Glutamatergic neuron (in vitro differentiated cells): ENCODE data around the gene KLHDC4. TPM values are rescaled to one million over a fixed set of nuclear protein-coding genes. Genes with fewer than 3 reads are reported as not detected.

Source experiments
- DNase-seq: peaks from one replicate; pipeline ENCODE4 v3.0.0; 2022
- H3K27ac Mint-ChIP-seq: one replicate; pipeline ENCODE4 v1.8.0; 2020; ENCODE audit warnings: mild to moderate bottlenecking, mixed read lengths, inconsistent platforms; ENCODE audit not compliant: unreplicated experiment
- H3K27me3 Mint-ChIP-seq: one replicate; pipeline ENCODE4 v1.8.0; 2020; ENCODE audit warnings: mild to moderate bottlenecking, moderate library complexity, mixed read lengths, inconsistent platforms; ENCODE audit not compliant: unreplicated experiment
- H3K36me3 Mint-ChIP-seq: one replicate; pipeline ENCODE4 v1.8.0; 2020; ENCODE audit warnings: mild to moderate bottlenecking, mixed read lengths, inconsistent platforms; ENCODE audit not compliant: unreplicated experiment
- H3K4me1 Mint-ChIP-seq: one replicate; pipeline ENCODE4 v1.8.0; 2020; ENCODE audit warnings: mild to moderate bottlenecking, low read depth, mixed read lengths, inconsistent platforms; ENCODE audit not compliant: unreplicated experiment
- H3K4me3 Mint-ChIP-seq: one replicate; pipeline ENCODE4 v1.8.0; 2020; ENCODE audit warnings: mild to moderate bottlenecking, mixed read lengths, inconsistent platforms; ENCODE audit not compliant: unreplicated experiment
- H3K9me3 Mint-ChIP-seq: one replicate; pipeline ENCODE4 v1.8.0; 2020; ENCODE audit warnings: mild to moderate bottlenecking, moderate library complexity, mixed read lengths, inconsistent platforms; ENCODE audit not compliant: unreplicated experiment
- CTCF ChIP-seq: fragments of 200-600 bp; sonication (generic); IDR thresholded peaks from one replicate; pipeline ENCODE4 v1.5.0; 2021; ENCODE audit not compliant: partially characterized antibody, unreplicated experiment
- total RNA-seq: library from RNA; stranded (reverse); fragmentation: NEBNext Ultra II Directional; extraction: Animal tissue kit (Norgen Biotek cat#: 25700); gene quantifications from one replicate; pipeline ENCODE4 v1.2.1, GENCODE V29; 2021; ENCODE audit not compliant: unreplicated experiment

The KLHDC4 gene
- total RNA-seq, 1 donor from 2014 or later, result 65.4 TPM

- peaks cover 10% of the 10 kb centered on the region for H3K9me3 Mint-ChIP-seq
- peaks cover 18% of the 10 kb centered on the region for H3K4me1 Mint-ChIP-seq
- H3K27me3 Mint-ChIP-seq, result peaks cover 5% of the 10 kb centered on the region
- no peak for TF ChIP-seq CTCF
- no peak overlapping the region for H3K27ac Mint-ChIP-seq
- no peaks in the 10 kb centered on the region for H3K36me3 Mint-ChIP-seq
- no peak overlapping the region for H3K4me3 Mint-ChIP-seq
- DNase-seq, result no peak
These were observed 56.7 kb downstream of the KLHDC4 start for GRCh38 chr16:87708881-87709638.

- H3K27me3 Mint-ChIP-seq, result peaks cover 8% of the 10 kb centered on the region
- DNase-seq, result peak; percentile 16
These were observed 57.8 kb downstream of the KLHDC4 start for GRCh38 chr16:87707714-87708580.

GRCh38 chr16:87707097-87707496, 58.7 kb downstream of the KLHDC4 start:
- no peaks in the 10 kb centered on the region for H3K36me3 Mint-ChIP-seq
- peaks cover 31% of the 10 kb centered on the region for H3K4me1 Mint-ChIP-seq
- DNase-seq, result peak; percentile 22
- TF ChIP-seq CTCF, result no peak
- H3K9me3 Mint-ChIP-seq, result peaks cover 15% of the 10 kb centered on the region
- H3K27ac Mint-ChIP-seq, result no peak overlapping the region
- peaks cover 8% of the 10 kb centered on the region for H3K27me3 Mint-ChIP-seq
- H3K4me3 Mint-ChIP-seq, result no peak overlapping the region

More at GRCh38 chr16:87707714-87708580, 57.8 kb downstream of the KLHDC4 start:
- Mint-ChIP-seq H3K36me3 (no peaks in the 10 kb centered on the region), H3K27ac (peak overlapping the region; percentile 67), H3K4me3 (peak overlapping the region; percentile 56), H3K4me1 (peaks cover 25% of the 10 kb centered on the region), H3K9me3 (peaks cover 11% of the 10 kb centered on the region)
- TF ChIP-seq CTCF, result no peak

GRCh38 chr16:87706278-87707000, 59.3 kb downstream of the KLHDC4 start:
- peaks cover 35% of the 10 kb centered on the region for H3K4me1 Mint-ChIP-seq
- H3K9me3 Mint-ChIP-seq, result peaks cover 15% of the 10 kb centered on the region
- no peaks in the 10 kb centered on the region for H3K36me3 Mint-ChIP-seq
- H3K27me3 Mint-ChIP-seq, result peaks cover 8% of the 10 kb centered on the region
- no peak for TF ChIP-seq CTCF
- H3K4me3 Mint-ChIP-seq, result no peak overlapping the region
- H3K27ac Mint-ChIP-seq, result no peak overlapping the region
- no peak for DNase-seq
